ENCODE results near the gene AMN.

Gene AMN

GRCh38 chr14:102901633-102902032, 20.8 kb upstream of the AMN start:
- TF ChIP-seq TAF1 (IDR thresholded peaks at IDR 0.05; ENCODE audit: borderline replicate concordance, insufficient read depth, low read length) (no peak), FOXP2 (optimal IDR thresholded peaks at IDR 0.05; ENCODE audit: borderline replicate concordance, extremely low read depth, extremely low read length, insufficient read depth) (no peak), POLR2AphosphoS5 (IDR thresholded peaks at IDR 0.05; ENCODE audit: low read depth, low read length) (no peak), REST (IDR thresholded peaks at IDR 0.05; ENCODE audit: insufficient read depth in 1 of 2, low read depth in 2 of 2, low read length in 2 of 2) (no peak), SIN3A (IDR thresholded peaks at IDR 0.05; ENCODE audit: borderline replicate concordance, insufficient read depth, low read length) (no peak)

- TF ChIP-seq TAF1 (IDR thresholded peaks at IDR 0.05; ENCODE audit: borderline replicate concordance, insufficient read depth, low read length), result no peak
- no peak for TF ChIP-seq POLR2AphosphoS5 (IDR thresholded peaks at IDR 0.05; ENCODE audit: low read depth, low read length)
- TF ChIP-seq SIN3A (IDR thresholded peaks at IDR 0.05; ENCODE audit: borderline replicate concordance, insufficient read depth, low read length), result no peak
- TF ChIP-seq REST (IDR thresholded peaks at IDR 0.05; ENCODE audit: insufficient read depth in 1 of 2, low read depth in 2 of 2, low read length in 2 of 2), result no peak
- no peak for TF ChIP-seq FOXP2 (optimal IDR thresholded peaks at IDR 0.05; ENCODE audit: borderline replicate concordance, extremely low read depth, extremely low read length, insufficient read depth)
Measured at GRCh38 chr14:102902086-102902485, 20.4 kb upstream of the AMN start.

GRCh38 chr14:102902523-102903247, 19.8 kb upstream of the AMN start:
- TF ChIP-seq REST (IDR thresholded peaks at IDR 0.05; ENCODE audit: insufficient read depth in 1 of 2, low read depth in 2 of 2, low read length in 2 of 2), result no peak
- no peak for TF ChIP-seq POLR2AphosphoS5 (IDR thresholded peaks at IDR 0.05; ENCODE audit: low read depth, low read length)
- no peak for TF ChIP-seq SIN3A (IDR thresholded peaks at IDR 0.05; ENCODE audit: borderline replicate concordance, insufficient read depth, low read length)
- TF ChIP-seq FOXP2 (optimal IDR thresholded peaks at IDR 0.05; ENCODE audit: borderline replicate concordance, extremely low read depth, extremely low read length, insufficient read depth), result no peak
- TF ChIP-seq TAF1 (IDR thresholded peaks at IDR 0.05; ENCODE audit: borderline replicate concordance, insufficient read depth, low read length), result no peak

- no peak for TF ChIP-seq REST (IDR thresholded peaks at IDR 0.05; ENCODE audit: insufficient read depth in 1 of 2, low read depth in 2 of 2, low read length in 2 of 2)
- TF ChIP-seq SIN3A (IDR thresholded peaks at IDR 0.05; ENCODE audit: borderline replicate concordance, insufficient read depth, low read length), result no peak
- TF ChIP-seq TAF1 (IDR thresholded peaks at IDR 0.05; ENCODE audit: borderline replicate concordance, insufficient read depth, low read length), result no peak
- no peak for TF ChIP-seq FOXP2 (optimal IDR thresholded peaks at IDR 0.05; ENCODE audit: borderline replicate concordance, extremely low read depth, extremely low read length, insufficient read depth)
- no peak for TF ChIP-seq POLR2AphosphoS5 (IDR thresholded peaks at IDR 0.05; ENCODE audit: low read depth, low read length)
Measured at GRCh38 chr14:102903248-102903888, 19.1 kb upstream of the AMN start.

Measured in PFSK-1 (cell line).